ENCODE results near the gene PPP6C. TPM values are rescaled to one million over a fixed set of nuclear protein-coding genes. Genes with fewer than 3 reads are reported as not detected.

Gene PPP6C
- total RNA-seq, 1 experiment from 2014 or later: 43.5 TPM

DNA sequence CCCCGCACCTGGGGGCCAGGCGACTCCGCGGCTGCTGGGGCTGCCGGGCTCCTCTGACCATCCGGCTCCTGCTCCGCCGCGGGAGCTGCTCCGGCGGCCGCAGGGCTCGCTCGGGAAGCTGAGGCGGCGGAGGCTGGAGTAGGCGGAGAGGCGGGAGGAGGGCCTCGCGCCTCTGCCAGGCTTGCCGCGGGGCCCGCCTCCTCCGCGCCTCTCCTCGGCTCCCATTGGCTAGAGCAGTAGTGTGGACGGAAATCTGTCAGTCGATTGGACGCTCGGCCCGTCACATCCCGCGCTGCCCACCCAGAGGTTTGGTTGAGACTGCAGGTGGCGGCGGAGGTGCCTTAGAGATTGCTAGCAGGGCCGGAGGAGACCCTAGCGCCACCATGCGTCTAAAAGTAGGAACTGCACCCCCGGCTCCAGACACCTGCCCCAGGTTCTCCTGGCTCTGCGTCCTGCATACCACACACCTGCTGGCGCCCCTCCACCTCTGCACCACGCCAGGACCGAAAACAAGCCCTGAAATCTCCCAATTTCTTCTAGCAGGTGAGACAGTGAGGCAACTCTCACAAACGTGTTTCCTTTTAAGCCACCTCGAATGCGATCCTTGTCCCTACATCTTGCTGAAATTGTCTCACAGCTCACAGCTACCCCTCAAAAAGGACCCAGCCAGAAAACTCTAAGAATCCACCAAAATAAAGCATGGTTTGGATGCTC is 46.1 kb downstream of the PPP6C start, which contains the start of gene SCAI:
SCAI (minus strand) TSS at position 152 of the 714 bp plus-strand sequence; CDS start at position 61, 91 bp downstream.
- H3K4me3 ChIP-seq: peak within 1 kb of the TSS; percentile 40
- no peak within 1 kb of the TSS for H3K27ac ChIP-seq
- H3K36me3 ChIP-seq: no peaks in the 10 kb centered on the region
- H3K9me3 ChIP-seq (replicated peaks): no peaks in the 10 kb centered on the region
- DNase-seq (ENCODE audit: low read depth in 1 of 2, low spot score in 2 of 2): peak; percentile 94 to 99
- H3K4me1 ChIP-seq (replicated peaks): peaks cover 21% of the 10 kb centered on the region
- no peaks in the 10 kb centered on the region; the same call in 1 of the 2 replicates for H3K27me3 ChIP-seq (replicated peaks)

DNA sequence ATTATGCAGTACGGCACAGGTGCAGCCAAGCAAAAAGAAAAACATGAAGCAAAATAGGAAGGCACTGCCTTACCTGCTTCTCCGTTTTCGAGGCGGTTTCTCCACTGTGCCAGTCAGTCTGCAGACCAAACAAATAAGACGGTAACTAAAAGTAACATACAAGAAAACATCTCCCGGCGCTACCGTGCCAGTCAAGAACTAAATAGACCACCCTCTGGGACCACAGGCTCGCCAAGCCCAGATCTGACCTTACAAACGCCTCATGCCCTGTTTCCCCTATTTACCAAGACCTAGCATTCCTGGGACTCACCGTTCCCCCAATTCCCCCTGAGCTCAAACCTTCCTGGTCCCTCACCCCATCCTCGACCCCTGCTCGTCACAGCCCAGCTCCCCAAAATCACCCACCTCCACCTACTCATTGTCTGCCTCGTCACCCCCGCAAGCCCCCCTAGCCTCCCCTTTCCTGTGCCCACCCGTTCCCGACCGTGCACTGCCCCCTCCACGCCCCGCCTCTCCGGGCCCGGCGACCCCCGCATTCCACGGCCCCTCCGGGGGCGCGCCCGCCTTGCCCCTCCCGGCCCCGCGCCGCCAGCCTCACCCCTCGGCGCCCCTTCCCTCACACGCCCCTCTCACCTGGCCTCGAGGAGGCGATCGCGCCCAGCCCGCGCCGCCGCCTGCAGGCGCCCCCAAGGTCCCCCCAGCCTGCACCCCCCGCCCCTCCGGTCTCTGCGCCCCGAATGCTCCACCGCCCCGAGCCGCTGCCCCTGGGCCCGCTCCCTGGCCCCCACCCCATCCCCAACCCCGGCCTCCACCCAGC is 46.8 kb downstream of the PPP6C start:
- DNase-seq (ENCODE audit: low read depth in 1 of 2, low spot score in 2 of 2): no peak
- H3K4me1 ChIP-seq (replicated peaks): peaks cover 22% of the 10 kb centered on the region
- H3K27me3 ChIP-seq (replicated peaks): no peaks in the 10 kb centered on the region; the same call in 1 of the 2 replicates
- peak overlapping the region; percentile 40 for H3K4me3 ChIP-seq
- no peaks in the 10 kb centered on the region for H3K36me3 ChIP-seq
- H3K9me3 ChIP-seq (replicated peaks): no peaks in the 10 kb centered on the region
- H3K27ac ChIP-seq: no peak overlapping the region

DNA sequence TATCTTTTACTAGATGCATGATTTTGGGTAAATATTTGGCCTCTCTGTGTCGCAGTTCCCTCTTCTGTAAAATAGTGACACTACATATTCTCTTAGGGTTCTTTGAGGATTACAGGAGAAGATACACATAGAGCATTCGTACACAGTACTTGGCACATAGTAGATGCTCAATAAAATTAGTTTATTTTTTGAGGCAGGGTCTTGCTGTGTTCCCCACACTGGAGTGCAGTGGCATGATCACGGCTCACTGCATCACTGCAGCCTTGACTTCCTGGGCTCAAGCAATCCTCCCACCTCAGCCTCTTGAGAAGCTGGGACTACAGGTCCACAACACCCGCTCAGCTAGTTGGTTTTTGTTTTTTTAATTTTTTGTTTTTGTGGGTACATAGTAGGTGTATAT is 47.9 kb downstream of the PPP6C start:
- Histone ChIP-seq H3K36me3 (no peaks in the 10 kb centered on the region), H3K9me3 (replicated peaks) (no peaks in the 10 kb centered on the region), H3K4me1 (replicated peaks) (peaks cover 27% of the 10 kb centered on the region), H3K27ac (no peak overlapping the region), H3K4me3 (no peak overlapping the region), H3K27me3 (replicated peaks) (no peaks in the 10 kb centered on the region; the same call in 1 of the 2 replicates)
- DNase-seq (ENCODE audit: low read depth in 1 of 2, low spot score in 2 of 2): no peak

DNA sequence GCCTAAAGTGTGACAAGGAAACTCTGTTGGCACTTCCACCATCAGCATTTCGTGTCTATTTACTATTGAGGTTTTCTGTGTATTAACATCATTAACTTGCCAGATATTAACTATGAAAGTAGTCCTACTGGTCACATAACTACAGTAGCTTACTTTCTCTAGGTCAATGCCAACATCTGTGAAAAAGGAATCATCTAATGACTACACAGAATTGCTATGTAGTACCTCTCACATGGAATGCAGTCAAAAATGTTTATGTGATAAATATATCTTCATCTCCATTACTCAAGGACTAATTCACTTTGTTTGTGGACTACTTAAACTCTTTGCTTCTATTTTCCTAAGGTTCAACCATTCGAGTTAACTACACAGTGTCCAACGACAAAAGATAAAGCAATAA is 48.4 kb downstream of the PPP6C start:
- Histone ChIP-seq H3K9me3 (replicated peaks) (no peaks in the 10 kb centered on the region), H3K4me3 (no peak overlapping the region), H3K4me1 (replicated peaks) (peaks cover 27% of the 10 kb centered on the region), H3K27ac (no peak overlapping the region), H3K36me3 (no peaks in the 10 kb centered on the region), H3K27me3 (replicated peaks) (no peaks in the 10 kb centered on the region; the same call in 1 of the 2 replicates)
- DNase-seq (ENCODE audit: low read depth in 1 of 2, low spot score in 2 of 2): no peak

DNA sequence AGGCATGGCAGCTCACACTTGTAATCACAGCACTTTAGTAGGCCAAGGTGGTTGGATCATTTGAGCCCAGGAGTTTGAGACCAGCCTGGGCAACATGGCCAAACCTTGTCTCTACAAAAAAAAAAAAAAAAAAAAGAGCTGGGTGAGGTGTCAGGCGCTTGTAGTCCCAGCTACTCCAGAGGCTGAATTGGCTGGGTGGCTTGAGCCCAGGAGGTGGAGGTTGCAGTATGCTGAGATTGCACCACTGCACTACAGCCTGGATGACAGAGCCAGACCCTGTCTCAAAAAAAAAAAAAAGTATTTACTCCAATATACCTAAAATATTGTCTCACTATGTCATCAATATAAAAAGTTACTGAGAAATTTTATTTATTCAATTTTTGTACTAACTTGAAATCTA is 49.0 kb downstream of the PPP6C start:
- Histone ChIP-seq H3K4me1 (replicated peaks) (peaks cover 24% of the 10 kb centered on the region), H3K36me3 (no peaks in the 10 kb centered on the region), H3K9me3 (replicated peaks) (no peaks in the 10 kb centered on the region), H3K4me3 (no peak overlapping the region), H3K27me3 (replicated peaks) (no peaks in the 10 kb centered on the region; the same call in 1 of the 2 replicates), H3K27ac (no peak overlapping the region)
- DNase-seq (ENCODE audit: low read depth in 1 of 2, low spot score in 2 of 2): no peak

DNA sequence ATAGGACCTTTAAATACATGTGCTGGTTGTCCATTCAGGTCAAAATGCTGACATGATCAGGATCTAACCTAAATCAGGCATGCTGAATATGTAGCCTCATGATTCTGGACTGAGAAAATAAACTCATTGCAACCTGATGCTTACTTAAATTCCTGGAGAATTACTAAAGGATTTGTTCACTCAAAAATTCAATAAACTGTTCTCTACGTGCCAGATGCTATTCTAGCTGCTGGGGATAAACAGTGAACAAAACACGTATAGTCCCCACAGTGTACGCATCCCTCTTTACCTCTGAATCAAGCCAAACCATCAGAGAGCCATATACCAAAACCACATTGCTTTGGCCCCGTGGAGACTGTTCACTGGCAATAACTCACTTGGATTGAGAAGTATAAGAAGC is 52.4 kb downstream of the PPP6C start:
- H3K9me3 ChIP-seq (replicated peaks): no peaks in the 10 kb centered on the region
- H3K4me1 ChIP-seq (replicated peaks): peaks cover 25% of the 10 kb centered on the region
- no peak overlapping the region for H3K4me3 ChIP-seq
- DNase-seq (ENCODE audit: low read depth in 1 of 2, low spot score in 2 of 2): peak in 1 of 2 experiments; percentile 48
- no peaks in the 10 kb centered on the region for H3K27me3 ChIP-seq (replicated peaks)
- H3K27ac ChIP-seq: no peak overlapping the region
- no peaks in the 10 kb centered on the region for H3K36me3 ChIP-seq

DNA sequence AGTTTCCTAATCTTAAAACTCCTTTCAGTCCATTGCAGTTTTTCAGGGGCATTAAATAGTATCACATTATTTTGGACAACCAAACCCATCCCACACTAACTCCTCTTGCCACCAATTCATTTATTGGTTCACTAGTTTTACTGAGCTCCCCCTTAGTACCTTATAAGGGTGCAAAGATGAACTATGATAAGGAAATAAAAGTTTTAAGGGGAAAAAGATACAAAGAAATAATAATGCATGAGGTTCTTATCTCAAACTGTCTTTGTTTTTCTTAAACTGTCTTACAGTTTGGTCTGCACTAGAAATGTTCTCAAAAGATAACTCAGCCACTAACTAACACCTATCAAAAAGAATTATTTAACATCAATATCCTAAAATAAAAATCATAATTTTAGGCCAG is 54.6 kb downstream of the PPP6C start:
- no peaks in the 10 kb centered on the region for H3K27me3 ChIP-seq (replicated peaks)
- H3K36me3 ChIP-seq: no peaks in the 10 kb centered on the region
- no peak for DNase-seq (ENCODE audit: low read depth in 1 of 2, low spot score in 2 of 2)
- peaks cover 18% of the 10 kb centered on the region for H3K4me1 ChIP-seq (replicated peaks)
- no peak overlapping the region for H3K27ac ChIP-seq
- no peaks in the 10 kb centered on the region for H3K9me3 ChIP-seq (replicated peaks)
- no peak overlapping the region for H3K4me3 ChIP-seq

DNA sequence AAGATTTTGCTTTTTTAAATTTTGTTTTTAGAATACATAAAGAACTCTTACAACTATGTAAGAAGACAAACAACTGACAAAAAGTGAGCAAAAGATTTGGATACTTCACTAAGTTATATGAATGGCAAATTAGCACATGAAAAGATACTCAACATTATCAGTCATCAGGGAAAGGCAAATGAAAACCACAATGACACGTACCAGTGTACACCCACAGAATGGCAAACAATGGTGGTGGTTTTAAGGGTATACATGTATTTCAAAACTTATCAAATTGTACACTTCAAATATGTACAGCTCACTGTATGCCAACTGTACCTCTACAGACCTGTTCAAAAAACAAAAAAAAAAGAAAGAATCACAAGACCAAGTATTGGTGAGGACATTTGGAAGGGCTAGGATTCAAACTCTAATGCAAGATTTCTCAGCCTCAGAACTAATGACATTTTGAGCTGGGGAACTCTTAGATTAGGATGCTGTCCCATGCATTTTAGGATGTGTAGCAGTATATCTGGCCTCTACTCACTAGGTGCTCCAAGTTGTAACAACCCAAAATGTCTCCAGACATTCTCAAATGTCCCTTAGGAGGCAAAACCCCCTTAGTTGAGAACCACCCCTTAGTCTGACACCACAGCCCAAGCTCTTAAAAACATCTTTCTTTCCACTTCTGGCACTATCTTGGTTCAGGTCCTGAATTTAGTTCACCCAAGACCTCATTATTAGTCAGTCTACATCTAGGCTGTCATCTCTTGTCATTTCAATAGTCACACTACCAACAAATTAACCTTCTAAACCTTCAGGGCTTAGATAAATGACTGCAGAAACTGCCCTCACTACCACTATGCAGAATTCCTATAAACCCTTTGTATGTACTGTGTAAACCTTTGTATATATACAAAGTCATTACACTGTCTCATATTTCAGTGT is 55.9 kb downstream of the PPP6C start:
- no peak overlapping the region for H3K4me3 ChIP-seq
- H3K4me1 ChIP-seq (replicated peaks): peaks cover 18% of the 10 kb centered on the region
- H3K9me3 ChIP-seq (replicated peaks): no peaks in the 10 kb centered on the region
- H3K36me3 ChIP-seq: no peaks in the 10 kb centered on the region
- DNase-seq (ENCODE audit: low read depth in 1 of 2, low spot score in 2 of 2): no peak
- H3K27ac ChIP-seq: no peak overlapping the region
- H3K27me3 ChIP-seq (replicated peaks): no peaks in the 10 kb centered on the region

DNA sequence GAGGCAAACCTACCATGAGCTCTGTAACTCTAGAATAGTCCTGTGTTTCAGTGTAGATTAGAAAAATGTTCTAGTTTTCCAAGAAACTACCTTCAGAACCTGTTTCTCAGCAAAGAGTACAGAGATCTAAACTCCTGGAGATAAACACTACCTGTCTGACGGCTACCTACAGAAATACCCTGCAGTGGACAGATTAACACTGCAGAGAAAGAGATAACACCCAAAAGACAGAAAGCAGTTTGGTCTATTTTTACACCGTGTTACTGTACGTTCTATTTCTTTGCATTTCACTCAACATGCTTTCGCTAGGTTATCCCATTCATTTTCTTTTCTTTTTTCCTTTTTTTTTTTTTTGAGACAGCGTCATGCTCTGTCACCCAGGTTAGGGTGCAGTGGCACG is 57.8 kb downstream of the PPP6C start:
- H3K9me3 ChIP-seq (replicated peaks): no peaks in the 10 kb centered on the region

DNA sequence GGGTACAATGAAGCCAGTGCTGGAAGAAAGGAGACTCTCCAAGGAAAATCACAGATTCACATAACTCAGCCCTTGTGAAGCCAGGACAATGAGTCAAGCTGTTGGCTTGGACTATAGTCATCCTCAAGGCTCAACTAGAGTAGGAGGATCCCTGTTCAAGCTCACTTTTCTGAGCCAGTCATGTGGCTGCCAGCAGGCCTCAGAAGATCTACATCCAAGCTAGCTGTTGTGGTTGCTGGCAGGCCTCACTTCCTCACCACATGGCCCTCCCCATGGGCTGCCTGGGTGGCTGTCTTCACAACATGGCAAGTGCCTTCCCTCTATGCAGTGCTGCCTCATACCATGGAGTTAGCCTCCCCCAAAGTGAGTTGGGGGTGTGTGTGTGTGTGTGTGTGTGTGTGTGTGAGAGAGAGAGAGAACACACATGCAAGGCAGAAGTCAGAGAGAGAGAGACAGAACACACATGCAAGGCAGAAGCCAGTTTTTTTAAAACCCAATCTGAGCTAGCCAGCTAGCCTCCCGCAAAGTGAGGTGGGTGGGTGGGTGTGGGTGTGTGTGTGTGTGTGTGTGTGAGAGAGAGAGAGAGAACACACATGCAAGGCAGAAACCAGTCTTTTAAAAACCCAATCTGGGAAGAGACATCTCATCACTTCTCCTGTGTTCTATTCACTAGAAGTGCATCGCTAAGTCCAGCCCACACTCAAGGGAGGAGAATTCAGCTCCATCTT is 63.4 kb downstream of the PPP6C start:
- Histone ChIP-seq H3K36me3 (no peaks in the 10 kb centered on the region), H3K4me3 (no peak overlapping the region), H3K27ac (no peak overlapping the region), H3K9me3 (replicated peaks) (no peaks in the 10 kb centered on the region), H3K4me1 (replicated peaks) (peaks cover 8% of the 10 kb centered on the region), H3K27me3 (replicated peaks) (no peaks in the 10 kb centered on the region)
- DNase-seq (ENCODE audit: low read depth in 1 of 2, low spot score in 2 of 2): peak; percentile 64 to 78

More for the DNA sequence above, 57.8 kb downstream of the PPP6C start:
- H3K4me3 ChIP-seq: no peak overlapping the region
- no peak for DNase-seq (ENCODE audit: low read depth in 1 of 2, low spot score in 2 of 2)
- no peaks in the 10 kb centered on the region for H3K36me3 ChIP-seq
- no peaks in the 10 kb centered on the region for H3K27me3 ChIP-seq (replicated peaks)
- H3K27ac ChIP-seq: no peak overlapping the region
- H3K4me1 ChIP-seq (replicated peaks): peaks cover 7% of the 10 kb centered on the region

DNA sequence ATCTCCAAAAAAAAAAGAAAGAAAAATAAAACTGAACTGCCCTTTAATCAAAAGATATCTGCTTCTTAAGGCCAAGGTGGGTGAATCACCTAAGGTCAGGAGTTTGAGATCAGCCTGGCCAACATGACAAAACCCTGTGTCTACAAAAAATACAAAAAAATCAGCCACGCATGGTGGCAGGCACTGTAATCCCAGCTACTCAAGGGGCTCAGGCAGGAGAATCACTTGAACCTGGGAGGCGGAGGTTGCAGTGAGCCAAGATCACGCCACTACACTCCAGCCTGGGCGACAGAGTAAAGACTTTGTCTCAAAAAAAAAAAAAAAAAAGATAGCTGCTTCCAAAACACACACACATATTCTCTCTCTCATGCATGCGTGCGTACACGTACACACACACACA is 64.1 kb downstream of the PPP6C start:
- DNase-seq (ENCODE audit: low read depth in 1 of 2, low spot score in 2 of 2): no peak
- H3K9me3 ChIP-seq (replicated peaks): no peaks in the 10 kb centered on the region
- no peaks in the 10 kb centered on the region for H3K27me3 ChIP-seq (replicated peaks)
- peaks cover 8% of the 10 kb centered on the region for H3K4me1 ChIP-seq (replicated peaks)
- no peak overlapping the region for H3K4me3 ChIP-seq
- no peaks in the 10 kb centered on the region for H3K36me3 ChIP-seq
- no peak overlapping the region for H3K27ac ChIP-seq

DNA sequence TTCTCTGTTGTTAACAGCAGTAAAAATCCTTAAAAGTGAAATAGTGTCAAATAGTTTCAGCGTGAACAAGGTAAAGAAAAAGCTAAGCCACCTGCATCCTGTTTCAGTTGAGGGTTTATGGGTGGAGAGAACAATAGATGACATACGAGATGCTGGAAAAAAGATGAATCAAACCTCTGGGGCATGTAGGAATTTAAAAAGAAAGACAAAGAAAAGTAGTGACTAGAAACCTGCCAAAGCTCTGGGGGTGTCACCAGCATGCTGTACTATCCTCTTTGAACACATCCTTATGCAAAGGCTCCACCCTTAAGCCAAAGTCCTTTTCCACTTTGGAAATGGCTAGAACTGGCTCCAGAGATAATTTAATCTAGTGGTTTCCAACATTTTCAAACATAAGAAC is 68.5 kb downstream of the PPP6C start:
- peaks cover 4% of the 10 kb centered on the region for H3K4me1 ChIP-seq (replicated peaks)
- H3K9me3 ChIP-seq (replicated peaks): no peaks in the 10 kb centered on the region
- H3K36me3 ChIP-seq: no peaks in the 10 kb centered on the region
- DNase-seq (ENCODE audit: low read depth in 1 of 2, low spot score in 2 of 2): no peak
- H3K4me3 ChIP-seq: no peak overlapping the region
- no peaks in the 10 kb centered on the region for H3K27me3 ChIP-seq (replicated peaks)
- no peak overlapping the region for H3K27ac ChIP-seq

Measured in SJSA1 (cell line).